CD4-positive, alpha-beta T cell treated with Interleukin-10 for 1 hour (primary cell): Measurements from ENCODE around the gene PDLIM4.
A peak's percentile ranks its signal among the peaks of the same experiment; 100 is the strongest.

Experiments
- DNase-seq: peaks from one replicate; pipeline ENCODE4 v3.0.0-alpha.2; 2020

The PDLIM4 gene

DNA sequence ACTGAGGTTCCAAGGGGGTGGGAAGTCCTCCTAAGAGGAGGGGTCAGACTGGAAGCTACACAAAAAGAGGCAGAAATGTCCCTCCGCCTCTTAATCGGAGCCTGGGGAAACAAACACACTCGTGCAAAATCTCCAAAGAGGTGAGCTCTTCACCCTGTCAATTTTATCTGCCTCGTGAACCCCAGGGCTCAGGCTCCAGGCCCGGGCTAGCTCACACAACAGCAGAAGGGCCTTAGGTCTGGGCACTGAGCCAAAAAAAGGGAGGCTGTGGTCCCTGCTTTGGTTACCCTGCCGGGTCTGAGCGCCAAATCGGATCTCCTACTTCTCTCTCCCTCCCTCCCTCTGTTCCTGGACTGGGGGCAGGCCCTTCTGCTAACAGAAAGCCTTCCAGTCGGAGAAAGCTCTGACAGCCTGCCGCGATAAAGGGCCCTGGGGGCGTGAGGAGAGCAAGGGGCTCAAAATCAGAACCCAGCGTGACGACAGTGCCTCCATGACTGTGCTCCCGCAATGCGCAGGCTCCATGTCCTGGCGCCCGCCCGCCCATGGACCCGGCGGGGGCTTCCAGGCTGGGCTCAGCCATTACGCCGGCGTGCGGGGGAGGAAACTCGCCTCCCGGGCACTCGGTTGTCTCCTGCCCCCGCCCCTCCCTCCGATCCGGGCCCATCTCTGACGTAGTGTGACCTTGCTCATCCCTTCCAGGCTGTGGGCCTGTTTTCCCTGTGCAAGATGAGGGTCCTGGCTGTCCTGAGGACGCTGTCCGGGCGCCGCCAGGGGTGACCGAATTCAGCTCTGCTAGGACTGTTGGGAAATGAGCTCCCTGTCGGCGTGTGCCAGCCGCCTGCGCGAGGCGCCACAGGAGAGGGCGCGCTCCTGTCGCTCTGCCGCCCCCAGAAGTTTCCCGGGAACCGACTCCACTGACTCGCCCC, 35.8 kb downstream of the PDLIM4 start:
- DNase-seq: peak; percentile 56

DNA sequence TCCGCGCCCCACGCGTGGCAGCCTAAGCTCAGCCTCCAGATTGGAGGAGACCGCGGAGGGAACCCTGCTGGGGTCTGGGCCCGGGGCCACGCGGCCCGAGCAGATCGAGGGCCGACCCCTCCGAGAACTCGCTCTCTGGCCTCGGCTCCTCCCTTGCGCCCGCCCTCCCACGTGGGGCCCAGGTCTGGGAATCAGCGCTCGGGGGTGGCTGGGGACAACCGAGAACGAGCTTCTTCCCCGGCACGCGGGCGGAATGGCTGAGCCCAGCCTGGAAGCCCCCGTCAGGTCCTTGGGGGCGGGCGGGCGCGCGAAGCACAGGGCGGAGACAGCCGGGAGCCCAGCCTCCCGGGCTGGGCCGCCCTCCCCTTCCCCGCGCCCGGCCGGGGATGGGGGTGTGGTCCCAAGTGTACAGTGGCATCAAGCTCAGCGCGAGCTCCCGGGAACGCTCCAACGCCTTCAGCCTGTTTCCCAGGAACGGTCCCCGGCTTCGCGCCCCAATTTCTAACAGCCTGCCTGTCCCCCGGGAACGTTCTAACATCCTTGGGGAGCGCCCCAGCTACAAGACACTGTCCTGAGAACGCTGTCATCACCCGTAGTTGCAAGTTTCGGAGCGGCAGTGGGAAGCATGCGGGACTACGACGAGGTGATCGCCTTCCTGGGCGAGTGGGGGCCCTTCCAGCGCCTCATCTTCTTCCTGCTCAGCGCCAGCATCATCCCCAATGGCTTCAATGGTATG, 36.7 kb downstream of the PDLIM4 start, which contains the start of gene SLC22A4:
Gene SLC22A4, plus strand, starts transcription at position 403 of the 736 bp plus-strand sequence. Its CDS starts 223 bp downstream, at position 626.
- DNase-seq: peak; percentile 69

DNA sequence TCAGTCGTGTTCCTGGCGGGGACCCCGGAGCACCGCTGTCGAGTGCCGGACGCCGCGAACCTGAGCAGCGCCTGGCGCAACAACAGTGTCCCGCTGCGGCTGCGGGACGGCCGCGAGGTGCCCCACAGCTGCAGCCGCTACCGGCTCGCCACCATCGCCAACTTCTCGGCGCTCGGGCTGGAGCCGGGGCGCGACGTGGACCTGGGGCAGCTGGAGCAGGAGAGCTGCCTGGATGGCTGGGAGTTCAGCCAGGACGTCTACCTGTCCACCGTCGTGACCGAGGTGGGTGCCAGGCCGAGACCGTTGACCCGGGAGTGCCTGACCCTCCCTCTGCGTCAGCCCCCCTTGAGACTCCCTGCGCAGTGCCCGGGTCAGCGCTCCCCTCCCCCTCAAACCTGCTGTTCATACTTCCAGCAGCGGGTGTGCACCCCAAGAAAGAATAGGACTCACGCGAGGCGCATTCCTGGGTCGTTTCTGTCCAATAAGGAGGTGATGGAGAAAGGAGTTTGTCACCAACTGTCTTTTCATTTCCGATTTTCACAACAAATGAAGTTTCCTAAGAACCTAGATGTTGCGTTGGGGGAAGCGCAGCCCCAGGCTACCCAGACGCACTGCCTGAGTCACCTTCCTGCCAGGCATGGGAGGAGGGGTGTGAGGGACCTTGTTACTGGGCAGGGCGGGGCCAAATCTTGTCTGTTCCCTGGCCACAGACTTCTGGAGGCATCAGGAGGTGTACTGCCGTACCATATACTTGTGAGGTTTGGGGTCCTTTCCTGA, 37.4 kb downstream of the PDLIM4 start:
- peak; percentile 61 for DNase-seq

- DNase-seq: no peak
Observed at GRCh38 chr5:132295505-132296411, 38.3 kb downstream of the PDLIM4 start.

DNA sequence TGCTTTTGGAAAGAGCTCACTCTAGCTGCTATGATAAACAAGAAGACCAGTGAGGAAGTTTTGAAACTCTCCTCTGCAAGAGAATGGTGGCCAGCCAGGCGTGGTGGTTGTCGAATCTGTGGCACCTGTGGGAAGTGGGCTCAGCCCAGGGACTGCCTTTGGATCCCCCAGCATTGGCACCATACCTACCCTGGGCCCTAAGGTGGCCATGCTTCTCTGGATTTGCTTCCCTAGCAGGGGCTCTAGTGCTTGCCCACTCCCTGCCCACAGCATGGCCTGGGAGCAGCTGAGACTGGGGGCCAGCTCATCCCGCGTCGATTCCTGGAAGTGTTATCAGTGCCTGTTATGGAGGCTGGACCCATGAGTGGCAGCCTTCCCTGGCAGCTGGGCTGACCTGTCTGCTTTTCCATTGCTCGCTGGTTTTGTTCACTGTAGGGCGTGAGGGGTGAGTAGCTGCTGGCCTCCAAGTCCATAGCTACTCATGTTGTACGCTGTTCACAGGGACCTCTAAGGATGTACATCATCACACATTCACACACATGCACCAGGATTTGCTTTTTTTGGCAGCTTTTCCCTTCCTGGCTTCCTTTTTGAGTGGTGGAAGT, 39.0 kb downstream of the PDLIM4 start:
- no peak for DNase-seq

DNA sequence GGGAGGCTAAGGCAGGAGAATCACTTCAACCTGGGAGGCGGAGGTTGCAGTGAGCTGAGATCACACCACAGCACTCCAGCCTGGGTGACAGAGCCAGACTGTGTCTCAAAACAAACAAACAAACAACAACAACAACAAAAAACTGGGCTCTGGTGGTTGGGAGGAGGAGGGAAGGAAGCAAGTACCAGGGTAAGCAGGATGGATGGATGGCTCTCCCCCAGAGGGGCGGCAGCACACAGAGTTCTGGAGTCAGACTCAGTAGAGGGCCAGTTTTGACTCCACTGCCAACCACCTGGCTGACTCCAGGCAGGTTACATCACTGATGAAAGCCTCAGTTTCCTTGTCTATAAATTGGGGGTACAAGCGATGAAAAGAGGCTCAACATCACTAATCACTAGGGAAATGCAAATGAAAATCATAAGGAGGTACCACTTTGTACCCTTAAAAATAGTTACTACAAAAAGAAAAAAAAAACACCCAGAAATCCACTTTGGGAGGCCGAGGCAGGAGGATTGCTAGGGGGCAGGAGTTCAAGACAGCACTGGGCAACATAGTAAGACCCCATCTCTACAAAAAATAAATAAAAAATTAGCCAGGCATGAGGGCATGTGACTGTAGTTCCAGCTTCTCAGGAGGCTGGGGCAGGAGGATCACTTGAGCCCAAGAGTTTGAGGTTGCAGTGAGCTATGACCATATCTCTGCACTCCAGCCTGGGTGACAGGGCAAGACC, 39.9 kb downstream of the PDLIM4 start:
- DNase-seq: no peak

DNA sequence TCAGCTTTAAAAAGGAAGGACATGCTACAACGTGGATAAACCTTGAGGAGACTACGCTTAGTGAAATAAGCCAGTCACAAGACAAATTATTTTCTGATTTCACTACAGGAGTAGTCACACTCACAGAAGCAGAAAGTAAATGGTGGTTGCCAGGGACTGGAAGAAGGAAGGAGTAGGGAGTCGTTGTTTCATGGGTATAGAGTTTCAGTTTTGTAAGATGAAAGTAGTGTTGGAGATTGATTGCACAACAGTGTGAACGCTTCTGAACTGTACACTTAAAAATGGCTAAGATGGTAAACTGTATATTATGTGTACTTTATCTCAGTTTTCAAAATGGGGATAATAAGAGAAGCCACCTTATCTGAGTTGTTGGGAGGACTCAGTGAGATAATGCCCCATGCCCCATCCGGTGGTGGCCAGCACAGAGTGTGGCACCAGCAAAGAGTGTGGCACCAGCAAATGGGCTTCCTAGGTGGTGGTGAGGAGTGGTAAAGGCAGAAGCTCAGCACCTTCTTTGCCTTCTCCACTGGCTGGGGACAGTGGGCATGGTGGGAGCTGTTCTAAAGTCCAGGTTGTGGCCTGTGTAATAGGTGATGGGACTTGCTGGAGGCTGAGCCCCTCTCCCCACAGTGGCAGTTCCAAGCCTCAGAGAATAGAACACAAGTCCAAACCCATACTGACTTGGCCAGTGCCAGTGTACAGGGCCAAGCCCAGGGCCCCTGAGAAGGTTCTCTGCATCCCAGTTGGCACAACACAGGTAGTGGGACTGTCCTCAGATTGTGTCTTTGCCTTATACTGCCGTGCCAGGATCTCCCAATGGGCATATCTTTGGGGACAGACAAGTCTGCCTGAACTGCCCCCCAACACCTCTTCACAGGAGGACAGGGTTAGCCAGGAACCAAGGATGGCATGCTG, 41.1 kb downstream of the PDLIM4 start:
- no peak for DNase-seq

- no peak for DNase-seq
Observed at GRCh38 chr5:132299917-132300316, 42.4 kb downstream of the PDLIM4 start.

- DNase-seq: no peak
Observed at GRCh38 chr5:132300577-132301343, 43.3 kb downstream of the PDLIM4 start.

- DNase-seq: no peak
Observed at GRCh38 chr5:132301344-132302271, 44.1 kb downstream of the PDLIM4 start.

- DNase-seq: no peak
Observed at GRCh38 chr5:132302413-132302812, 44.9 kb downstream of the PDLIM4 start.

GRCh38 chr5:132303589-132303988, 46.1 kb downstream of the PDLIM4 start:
- DNase-seq: no peak

DNA sequence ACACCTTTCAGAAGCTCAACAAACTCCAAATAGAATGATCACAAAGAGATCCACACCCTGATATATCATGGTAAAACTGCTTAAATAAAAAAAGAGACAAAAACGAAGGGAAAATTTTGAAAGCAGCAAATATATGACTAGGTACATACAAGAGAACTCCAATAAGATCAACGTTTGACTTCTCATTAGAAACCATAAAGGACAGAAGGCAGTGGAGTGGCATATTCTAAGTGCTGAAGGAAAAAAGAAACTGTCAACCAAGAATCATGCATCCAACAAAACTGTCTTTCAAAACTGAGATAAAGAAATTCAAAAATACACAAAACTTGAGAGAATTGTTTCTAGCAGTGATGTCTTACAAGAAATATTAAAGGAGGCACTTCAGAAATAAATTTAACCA, 47.9 kb downstream of the PDLIM4 start:
- no peak for DNase-seq

GRCh38 chr5:132308701-132309100, 51.2 kb downstream of the PDLIM4 start:
- no peak for DNase-seq

DNA sequence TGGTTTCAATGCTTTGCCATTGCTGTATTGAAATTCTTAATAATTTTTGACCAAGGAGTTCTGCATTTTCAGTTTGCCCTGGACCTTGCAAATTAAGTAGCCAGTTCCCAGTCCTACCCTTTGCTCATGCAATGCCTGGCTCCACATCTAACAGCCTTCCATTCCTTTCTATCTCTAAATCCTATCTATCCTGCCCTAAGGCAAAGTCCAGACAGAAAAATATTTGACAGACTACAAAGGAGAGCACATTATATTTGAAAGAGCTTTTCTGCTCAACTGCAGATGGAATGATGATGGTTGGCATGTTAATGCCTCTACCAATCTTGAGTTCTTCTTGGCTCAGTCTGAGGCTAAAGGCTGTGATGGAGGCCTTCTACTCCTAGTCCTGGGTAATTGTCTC, 52.2 kb downstream of the PDLIM4 start:
- no peak for DNase-seq

DNA sequence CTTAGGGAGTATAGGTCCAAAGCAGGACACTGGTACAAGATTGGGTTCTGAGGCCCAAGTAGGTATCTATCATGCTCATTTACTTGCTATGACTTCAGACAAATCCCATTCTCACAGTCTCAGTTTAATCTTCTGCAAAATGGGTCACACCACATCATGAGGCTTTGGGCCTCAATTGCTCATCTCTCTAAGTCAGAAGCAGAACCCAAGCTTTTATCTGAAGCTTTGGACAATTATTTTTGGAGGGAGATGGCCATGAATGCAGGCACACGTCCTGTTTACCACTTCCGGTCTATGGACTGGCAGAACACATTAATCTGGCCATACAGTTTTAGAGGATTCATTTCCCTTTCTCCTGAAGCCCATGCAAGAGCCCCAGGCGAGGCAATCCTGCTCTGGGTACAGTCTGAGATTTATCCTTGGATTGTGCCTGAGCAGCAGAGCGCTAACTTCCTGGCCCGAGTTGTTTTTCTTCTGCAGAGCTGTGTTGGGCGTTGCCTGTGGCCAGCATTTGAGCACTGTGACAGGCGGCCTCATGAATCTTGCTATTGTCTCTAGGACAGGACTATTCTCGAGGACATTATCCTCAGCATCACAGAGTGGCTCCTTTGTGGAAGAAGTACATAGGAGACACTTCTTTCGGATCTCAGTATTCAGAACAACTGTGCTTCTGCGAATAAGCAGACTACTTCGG, 52.8 kb downstream of the PDLIM4 start:
- no peak for DNase-seq

- no peak for DNase-seq
Observed at GRCh38 chr5:132313366-132313765, 55.9 kb downstream of the PDLIM4 start.
